ENCODE data around the gene VPS16.

DNA sequence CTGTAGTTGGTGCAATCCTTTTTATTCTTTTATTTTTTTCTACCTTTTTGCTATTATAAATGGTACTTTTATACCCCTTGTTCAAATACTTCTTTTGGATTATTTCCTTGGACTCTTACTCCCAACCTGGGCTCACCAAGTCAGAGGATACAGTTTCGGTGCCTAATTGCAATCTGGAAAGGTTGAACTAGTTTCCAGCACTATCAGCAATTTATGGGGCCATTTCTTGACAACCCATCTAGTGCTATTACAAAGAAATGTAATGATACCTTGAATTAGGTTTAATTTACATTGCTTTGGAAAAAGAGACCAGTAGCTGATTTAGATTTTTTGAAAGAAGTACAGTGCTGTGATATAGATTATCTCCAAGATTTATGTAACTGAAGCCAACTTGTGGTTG is 38.0 kb downstream of the VPS16 start:
- TF ChIP-seq POLR2A (IDR thresholded peaks at IDR 0.05) (no peak), POLR2AphosphoS5 (IDR thresholded peaks at IDR 0.05; ENCODE audit: insufficient read depth in 1 of 2, low read depth in 1 of 2) (no peak), CTCF (IDR thresholded peaks at IDR 0.05) (no peak)
